22Rv1 (cell line): ENCODE data around the gene CELA2B.
"Not testable (repeated sequence)": the region's sequence is repeated elsewhere in the genome, so short reads cannot be mapped to it uniquely, and the experiment has no call there.

Experiments
- H3K27ac ChIP-seq: fragments of 450-650 bp; 2 replicates; pipeline ENCODE4 v1.5.1; 2017
- CTCF ChIP-seq: fragments of 450-650 bp; IDR thresholded peaks from 2 replicates; pipeline ENCODE4 v1.5.1; 2017; ENCODE audit warnings: mild to moderate bottlenecking
- ZFX ChIP-seq: fragments of 450-650 bp; IDR thresholded peaks from 2 replicates; pipeline ENCODE4 v1.6.1; 2017; ENCODE audit warnings: antibody characterized with exemption, borderline replicate concordance

CELA2B gene

GRCh38 chr1:15475752-15476314 lies at the start of gene CELA2B:
CELA2B (plus strand) TSS chr1:15476104; CDS start chr1:15476126, 22 bp downstream.
- no peak for TF ChIP-seq CTCF
- TF ChIP-seq ZFX, result no peak
- no peak within 1 kb of the TSS for H3K27ac ChIP-seq

GRCh38 chr1:15426492-15427279 lies 49.2 kb upstream of the CELA2B start:
- no peak overlapping the region for H3K27ac ChIP-seq
- TF ChIP-seq CTCF (no peak), ZFX (no peak)

GRCh38 chr1:15427280-15427666 lies 48.6 kb upstream of the CELA2B start:
- TF ChIP-seq CTCF (no peak), ZFX (no peak)

GRCh38 chr1:15428252-15428651 lies 47.7 kb upstream of the CELA2B start:
- not testable (repeated sequence) for H3K27ac ChIP-seq

More at GRCh38 chr1:15427280-15427666, 48.6 kb upstream of the CELA2B start:
- no peak overlapping the region for H3K27ac ChIP-seq

- TF ChIP-seq ZFX, result no peak
Observed at GRCh38 chr1:15428815-15429435, 47.0 kb upstream of the CELA2B start.

GRCh38 chr1:15429701-15430149 lies 46.2 kb upstream of the CELA2B start:
- no peak overlapping the region for H3K27ac ChIP-seq
- TF ChIP-seq ZFX, result no peak
- no peak for TF ChIP-seq CTCF

More at GRCh38 chr1:15428815-15429435, 47.0 kb upstream of the CELA2B start:
- no peak overlapping the region for H3K27ac ChIP-seq

GRCh38 chr1:15430787-15431570 lies 44.9 kb upstream of the CELA2B start:
- TF ChIP-seq CTCF (peak; percentile 92), ZFX (no peak)
- no peak overlapping the region for H3K27ac ChIP-seq

GRCh38 chr1:15431571-15431948 lies 44.3 kb upstream of the CELA2B start:
- TF ChIP-seq ZFX (no peak), CTCF (no peak)
- no peak overlapping the region for H3K27ac ChIP-seq
